GM19023 (cell line): ENCODE results near the gene CCDC138.

Experiments
- ATAC-seq: cut with Tn5 transposase; IDR thresholded peaks from one replicate; pipeline ENCODE4 v1.9.1; 2021; ENCODE audit warnings: mild to moderate bottlenecking, moderate library complexity; ENCODE audit not compliant: unreplicated experiment

Gene CCDC138

DNA sequence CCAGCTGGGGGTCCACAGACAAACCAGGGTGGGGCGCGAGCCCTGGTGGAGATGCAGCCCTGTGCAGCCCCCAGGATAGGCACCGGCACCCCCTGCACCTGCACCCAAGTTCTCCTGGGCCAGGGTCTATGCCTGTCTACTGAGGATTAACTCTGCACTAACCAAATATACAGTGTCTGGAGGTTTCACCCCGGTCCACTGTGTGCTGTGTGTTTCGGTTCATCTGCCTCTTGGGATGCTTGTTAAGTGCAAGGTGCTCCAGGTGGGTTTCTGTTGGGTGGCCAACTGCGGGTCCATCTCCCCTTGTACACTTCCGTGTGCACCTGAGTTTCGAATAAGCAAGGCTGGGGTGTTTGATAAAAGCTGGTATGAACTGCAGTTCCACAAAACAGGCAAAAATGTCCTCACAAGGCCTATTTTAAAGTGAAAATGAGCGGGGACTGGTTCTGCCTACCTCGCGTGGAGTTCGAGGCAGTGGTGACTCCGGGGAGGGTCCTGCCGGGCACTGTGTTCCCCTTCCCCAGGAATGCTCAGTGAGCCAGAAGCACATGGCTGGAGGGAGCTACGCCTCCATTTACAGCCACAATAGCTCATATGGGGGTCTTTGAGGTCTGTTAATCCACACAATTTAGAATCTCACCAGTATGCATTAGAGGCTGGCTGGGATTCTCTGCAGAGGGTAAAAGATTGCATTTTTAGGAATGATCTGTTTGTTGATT lies 131.7 kb downstream of the CCDC138 start:
- ATAC-seq: no peak

DNA sequence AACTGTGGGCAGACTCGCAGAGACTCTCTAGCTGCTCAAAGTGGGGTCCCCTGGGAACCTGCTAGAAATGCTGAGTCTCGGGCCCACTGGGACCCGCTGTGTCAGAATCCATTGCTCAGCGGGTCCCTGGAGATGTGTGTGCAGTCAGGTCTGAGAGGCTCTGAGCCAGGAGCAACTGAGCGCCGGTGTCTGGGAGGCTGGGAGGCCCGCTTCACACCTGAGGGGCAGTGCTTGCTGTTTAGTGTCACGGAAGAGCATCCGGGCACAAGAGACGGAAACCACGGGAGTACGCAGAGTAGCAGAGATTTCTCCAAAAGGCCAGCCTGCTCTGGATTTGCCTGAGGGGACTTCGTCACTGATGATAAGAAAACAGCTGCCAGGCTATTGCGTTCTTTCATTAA lies 132.4 kb downstream of the CCDC138 start:
- ATAC-seq: no peak

DNA sequence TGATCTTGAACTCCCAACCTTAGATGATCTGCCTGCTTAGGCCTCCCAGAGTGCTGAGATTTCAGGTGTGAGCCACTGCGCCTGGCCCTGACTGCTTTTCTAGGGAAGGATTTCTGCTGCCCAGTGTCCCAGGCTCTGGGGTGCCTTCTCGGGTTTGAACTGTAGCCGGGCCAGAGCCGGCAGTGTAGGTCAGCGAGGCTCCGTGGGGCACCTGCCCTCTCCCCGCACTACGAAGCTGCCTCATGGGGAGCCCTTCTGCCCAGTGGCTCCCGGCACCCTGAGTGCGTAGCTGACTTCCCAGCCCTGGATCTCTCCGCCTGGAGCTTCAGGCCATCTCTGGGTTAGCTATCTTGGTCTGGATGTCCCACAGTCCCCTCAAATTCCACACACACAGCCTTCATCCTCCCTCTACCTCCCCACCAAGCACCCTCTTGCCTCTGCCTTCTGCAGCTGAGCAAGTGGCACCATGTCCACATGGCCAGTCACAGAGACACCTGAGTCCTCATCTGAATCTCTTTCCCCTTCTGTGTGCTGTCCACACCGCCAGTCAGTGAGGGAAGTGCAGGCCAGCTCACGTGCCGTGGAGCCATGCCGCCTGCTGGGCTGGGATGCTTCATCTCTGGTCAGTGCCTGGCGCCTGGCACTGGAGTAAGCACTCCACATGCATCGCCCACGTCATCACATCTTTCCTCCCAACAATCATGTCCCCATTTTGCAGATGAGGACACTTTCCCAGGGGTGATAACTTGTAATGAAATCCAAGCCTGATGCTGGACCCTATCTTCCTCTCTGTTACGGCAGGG lies 133.2 kb downstream of the CCDC138 start:
- ATAC-seq: no peak

DNA sequence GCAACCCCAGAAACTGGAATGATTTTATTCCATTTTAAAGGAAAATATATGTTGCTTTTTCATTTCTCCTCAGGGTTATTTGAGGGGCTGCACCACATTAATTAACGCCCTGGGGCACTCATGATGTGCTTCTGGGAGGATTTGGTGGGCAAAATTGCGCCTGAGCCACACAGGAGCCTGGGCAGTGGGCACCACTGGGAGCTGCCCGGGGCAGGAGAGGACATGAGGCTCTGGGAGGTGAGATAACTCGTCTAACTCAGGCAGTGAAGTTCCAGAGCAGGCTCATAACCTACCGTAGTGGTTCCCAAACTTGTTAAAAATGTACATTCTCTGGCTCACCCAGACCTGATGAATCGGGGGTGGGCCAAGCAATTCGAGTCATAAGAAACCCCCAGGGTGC lies 134.1 kb downstream of the CCDC138 start:
- no peak for ATAC-seq

DNA sequence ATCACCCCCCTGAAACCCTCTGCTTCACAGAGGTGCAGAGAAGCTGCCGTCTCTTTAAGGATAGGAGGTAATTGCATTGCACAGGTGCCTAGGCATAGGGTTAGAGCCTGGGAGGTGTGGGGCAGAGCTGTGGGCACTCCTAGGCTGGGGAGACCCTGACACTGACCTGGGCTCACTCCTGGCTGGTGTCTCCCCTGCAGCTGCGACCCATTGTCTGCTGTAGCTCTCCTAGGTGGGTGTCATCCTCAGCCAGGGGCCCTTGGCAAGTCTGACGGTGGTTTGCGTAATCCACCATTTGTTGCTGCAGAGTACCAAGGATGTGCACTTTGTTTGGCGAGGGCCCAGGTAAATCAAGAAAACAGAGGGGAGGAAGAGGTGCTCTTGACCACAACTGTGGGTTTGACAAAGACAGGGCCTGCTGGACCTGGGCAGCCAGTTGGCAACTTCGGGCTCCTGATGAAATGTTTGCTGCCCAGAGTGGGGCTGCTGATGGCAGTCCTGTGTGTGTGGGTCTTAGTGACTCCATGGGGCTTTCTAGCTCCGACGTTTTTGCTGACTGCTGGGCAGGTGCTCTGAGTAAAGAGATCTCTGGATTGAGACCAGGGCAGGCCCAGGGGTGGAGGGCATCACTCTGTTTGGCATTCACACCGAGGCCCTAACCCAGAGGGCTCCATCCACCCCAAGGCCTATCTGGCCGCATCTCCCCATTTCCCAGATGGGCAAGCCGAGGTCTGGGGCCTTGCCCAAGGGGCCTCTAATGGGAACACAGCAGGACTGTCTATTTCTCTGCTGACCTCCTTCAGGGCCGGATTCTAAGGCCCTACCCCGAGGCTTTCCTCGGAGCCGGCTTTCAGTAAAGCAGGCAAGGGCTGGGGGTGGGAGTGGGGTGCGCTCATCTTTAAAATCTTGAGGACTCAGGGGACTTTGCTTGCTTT lies 134.8 kb downstream of the CCDC138 start:
- no peak for ATAC-seq

DNA sequence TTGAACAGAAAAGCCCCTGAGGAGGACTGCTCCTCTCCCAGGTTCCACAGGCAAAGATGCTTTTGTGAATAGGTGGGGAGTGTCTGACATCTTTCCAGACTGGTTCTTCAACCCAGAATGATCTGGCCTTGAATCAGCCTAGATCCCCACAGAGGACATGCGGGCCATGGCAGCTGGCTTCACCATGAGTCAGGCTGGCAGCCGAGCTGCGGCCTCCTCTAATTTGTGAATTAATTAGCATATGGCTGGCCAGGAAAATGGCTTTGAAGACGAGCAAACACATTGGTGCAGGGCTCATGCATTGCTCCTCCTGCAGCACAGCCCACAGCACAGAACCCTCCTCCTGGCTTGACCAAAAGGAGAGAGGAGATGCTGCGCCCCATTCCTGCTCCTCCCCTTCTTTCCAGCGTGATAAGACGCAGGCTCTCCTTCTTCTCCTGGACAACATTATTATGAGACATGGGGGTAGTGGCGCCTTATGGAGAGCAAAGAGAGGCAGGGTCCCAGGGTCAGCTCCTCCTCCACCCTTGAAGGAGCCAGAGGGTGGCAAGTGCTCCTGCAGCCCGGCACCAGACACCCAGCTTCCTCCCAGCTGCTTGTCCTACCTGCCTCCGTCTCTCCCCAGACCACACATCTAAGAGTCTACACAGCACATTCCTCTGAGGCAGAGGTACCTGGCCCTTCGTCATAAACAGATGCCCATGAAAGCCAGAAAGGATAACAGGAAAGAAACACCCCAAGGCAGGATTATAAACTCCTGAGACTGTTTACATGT lies 135.8 kb downstream of the CCDC138 start:
- ATAC-seq: no peak

DNA sequence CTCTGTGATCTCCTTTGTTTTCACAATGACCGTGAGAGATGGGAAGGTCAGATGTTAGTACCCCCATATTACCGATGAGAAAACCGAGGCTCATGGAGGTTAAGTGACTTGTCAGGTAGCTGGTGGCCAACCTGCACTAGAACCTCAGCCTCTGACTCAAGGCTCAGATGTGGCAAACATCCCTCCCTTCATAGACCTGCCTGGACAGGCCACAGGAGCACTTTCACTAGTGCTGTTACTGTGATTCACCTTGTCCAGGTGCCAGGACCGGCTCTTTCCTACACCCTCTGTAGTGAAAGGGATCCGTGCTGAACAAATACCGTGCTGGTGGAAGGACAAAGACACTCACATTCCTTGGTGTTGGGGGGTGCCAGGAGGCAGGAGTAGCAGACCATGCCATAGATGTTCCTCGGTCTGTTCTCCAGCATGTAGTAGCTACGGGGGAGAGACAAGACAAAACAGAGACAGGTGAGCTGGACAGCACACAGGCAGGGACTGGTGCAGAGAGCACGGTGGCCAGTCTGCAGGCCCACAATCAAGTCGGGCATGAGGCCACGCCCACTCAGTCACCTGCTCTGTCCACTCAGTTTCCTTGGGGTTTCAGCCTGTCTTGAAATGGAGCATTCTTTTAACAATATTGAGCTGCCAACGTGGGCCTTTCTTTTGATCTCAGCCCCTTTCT lies 136.6 kb downstream of the CCDC138 start:
- no peak for ATAC-seq

DNA sequence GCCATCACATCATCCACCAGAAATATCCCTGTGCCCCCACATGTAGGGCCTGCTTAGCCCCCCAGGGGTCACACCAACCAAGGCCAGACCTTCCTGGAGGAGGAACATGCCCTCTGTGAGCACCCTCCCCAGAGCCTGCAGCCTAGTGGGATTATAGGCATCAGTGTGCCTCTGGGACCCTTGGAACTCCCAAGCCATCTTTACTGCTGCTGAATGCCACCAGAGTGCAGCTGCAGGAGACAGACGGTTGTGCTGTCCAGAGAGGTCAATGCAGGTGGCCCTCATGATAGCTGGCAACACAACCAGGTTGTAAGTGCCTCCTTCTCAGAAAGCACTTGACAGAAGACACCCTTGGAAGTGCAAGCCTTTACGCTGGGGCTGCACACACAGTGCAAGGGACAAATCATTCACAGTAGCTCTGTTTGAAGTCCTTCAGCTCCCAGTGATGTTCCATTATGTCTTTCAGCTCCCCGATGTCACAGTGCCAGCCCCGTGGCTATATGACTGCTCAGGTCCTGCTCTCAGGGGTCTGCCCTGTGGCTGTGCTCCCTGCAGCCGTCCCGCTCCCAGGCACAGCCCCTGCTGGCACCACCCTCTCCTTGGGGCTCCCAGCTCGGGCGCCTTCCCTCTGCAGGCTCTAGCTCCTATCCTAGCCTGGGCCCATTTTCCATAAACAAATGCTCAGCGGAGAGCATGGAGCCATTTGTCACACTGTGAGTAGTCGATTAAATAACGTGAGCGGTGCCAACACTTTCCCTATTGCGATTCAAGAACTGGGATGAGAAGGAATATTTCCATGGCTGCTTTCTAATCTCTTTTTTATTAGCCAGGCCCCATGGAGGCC lies 137.4 kb downstream of the CCDC138 start:
- no peak for ATAC-seq

DNA sequence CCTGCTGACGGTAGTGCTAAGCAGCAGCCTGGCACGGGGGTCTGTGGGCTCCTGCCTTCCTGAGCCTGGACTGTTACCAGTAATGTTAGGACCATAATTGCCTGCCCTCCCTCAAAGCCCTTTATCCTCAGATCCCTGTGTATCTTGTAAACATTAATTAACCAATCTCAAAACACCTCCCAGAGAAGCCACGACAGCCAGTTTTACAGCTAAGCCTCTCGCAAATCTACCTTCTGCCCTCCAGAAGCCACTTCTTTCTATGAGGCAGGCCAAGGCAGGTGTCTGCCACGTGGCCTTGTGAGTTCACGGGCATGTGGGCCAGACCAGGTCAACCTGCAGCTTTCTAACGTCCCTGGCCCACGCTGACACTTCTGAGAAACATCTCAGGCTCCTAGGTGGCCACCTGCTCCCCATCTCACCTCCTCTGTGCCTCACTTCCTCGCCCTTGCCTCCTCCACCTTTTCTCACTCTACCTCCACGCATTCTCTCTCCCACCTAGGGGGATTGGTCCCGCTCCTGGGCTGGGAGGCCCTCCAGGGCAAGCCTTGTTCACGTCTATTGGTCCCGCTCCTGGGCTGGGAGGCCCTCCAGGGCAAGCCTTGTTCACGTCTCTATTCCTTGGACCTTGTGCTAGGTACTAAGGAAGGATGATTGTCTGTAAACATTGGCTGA lies 138.1 kb downstream of the CCDC138 start:
- ATAC-seq: no peak

DNA sequence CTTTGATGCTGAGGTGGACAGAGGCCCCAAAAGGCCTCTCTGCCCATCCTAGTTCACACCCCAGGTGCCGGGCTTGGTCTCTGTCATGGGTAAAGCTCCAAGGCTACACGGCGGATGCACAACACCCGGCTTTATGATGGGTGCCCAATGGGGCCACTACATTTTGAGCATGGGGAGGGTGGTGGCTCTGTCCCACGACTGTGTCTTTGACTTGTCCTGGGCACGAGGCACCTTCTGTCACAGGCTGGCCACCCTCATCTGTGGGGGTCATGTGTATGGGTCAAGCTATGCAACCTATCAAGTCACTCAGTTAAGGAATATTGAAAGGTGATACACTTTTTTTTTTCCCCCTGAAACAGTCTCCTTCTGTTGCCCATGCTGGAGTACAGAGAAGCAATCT lies 138.7 kb downstream of the CCDC138 start:
- ATAC-seq: no peak

DNA sequence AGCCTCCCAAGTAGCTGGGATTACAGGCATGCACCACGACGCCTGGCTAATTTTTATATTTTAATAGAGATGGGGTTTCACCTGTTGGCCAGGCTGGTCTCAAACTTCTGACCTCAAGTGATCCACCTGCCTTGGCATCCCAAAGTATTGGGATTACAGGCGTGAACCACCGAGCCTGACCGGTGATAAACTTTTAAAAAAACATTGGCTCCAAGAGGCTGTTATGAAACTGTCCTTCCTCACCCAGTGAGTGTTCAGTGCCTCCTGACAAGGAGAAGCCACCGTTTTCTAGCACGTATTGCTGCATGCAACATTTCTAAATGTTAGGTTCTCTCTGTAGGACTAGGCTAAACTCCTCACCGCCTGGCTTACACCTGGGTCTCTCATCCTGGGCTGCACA lies 139.2 kb downstream of the CCDC138 start:
- no peak for ATAC-seq
